Upper lobe of left lung (tissue), 4 donors: Measurements from ENCODE around the gene YY2.

Source experiments
- EP300 ChIP-seq, 4 donors: sonication (generic); formaldehyde crosslinking; IDR thresholded peaks; one replicate each; pipeline ENCODE4 v1.5.1; 2017; ENCODE audit warnings: antibody characterized with exemption in 4 of 4, control low read depth in 2 of 4
- POLR2A ChIP-seq, 4 donors: fragments of 450-650 bp; IDR thresholded peaks; one replicate each; pipeline ENCODE4 v1.5.1; 2016 to 2017; ENCODE audit warnings: antibody characterized with exemption in 4 of 4, mild to moderate bottlenecking in 2 of 4
- POLR2AphosphoS5 ChIP-seq, 2 donors: sonication (generic); formaldehyde crosslinking; IDR thresholded peaks; one replicate each; pipeline ENCODE4 v1.5.1; 2017; ENCODE audit warnings: antibody characterized with exemption in 2 of 2
- TF ChIP-seq, protein P1 (sequence below), 6 experiments: fragments of 450-650 bp in 4 of 6; fragments of 200-600 bp in 2 of 6; sonication (generic) in 2 of 6; IDR thresholded peaks; one replicate each; pipeline ENCODE4 v1.5.1; 2016 to 2019; ENCODE audit warnings: antibody characterized with exemption in 6 of 6

DNA sequence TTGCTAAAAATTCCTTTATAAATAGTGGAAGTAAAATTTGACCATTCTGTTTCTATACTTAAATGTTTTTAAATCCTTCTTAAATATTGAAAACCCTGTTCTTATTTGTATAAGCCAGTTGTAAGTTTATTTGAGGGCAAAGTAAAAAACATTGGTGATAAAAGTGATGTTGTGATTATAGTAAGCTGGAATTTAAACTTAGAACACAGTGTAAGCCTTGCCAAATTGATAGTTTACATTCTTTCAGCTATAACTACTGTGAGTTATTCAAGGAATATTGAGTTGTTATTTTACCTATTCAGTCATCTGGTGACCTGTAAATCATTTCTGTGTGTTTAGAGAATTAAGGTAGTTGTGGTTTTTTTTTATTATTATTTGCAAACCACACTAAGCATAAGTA is 9.6 kb downstream of the YY2 start:
- TF ChIP-seq, protein P1, sequence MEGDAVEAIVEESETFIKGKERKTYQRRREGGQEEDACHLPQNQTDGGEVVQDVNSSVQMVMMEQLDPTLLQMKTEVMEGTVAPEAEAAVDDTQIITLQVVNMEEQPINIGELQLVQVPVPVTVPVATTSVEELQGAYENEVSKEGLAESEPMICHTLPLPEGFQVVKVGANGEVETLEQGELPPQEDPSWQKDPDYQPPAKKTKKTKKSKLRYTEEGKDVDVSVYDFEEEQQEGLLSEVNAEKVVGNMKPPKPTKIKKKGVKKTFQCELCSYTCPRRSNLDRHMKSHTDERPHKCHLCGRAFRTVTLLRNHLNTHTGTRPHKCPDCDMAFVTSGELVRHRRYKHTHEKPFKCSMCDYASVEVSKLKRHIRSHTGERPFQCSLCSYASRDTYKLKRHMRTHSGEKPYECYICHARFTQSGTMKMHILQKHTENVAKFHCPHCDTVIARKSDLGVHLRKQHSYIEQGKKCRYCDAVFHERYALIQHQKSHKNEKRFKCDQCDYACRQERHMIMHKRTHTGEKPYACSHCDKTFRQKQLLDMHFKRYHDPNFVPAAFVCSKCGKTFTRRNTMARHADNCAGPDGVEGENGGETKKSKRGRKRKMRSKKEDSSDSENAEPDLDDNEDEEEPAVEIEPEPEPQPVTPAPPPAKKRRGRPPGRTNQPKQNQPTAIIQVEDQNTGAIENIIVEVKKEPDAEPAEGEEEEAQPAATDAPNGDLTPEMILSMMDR (IDR thresholded peaks at IDR 0.05) = no peak
- TF ChIP-seq EP300 (IDR thresholded peaks at IDR 0.05) (no peak), POLR2AphosphoS5 (IDR thresholded peaks at IDR 0.05) (no peak), POLR2A (IDR thresholded peaks at IDR 0.05) (no peak)
